ENCODE measurements around the gene NFATC2.

NFATC2 gene

GRCh38 chr20:51404297-51405060 is 138.0 kb downstream of the NFATC2 start:
- DNase-seq, result no peak

DNA sequence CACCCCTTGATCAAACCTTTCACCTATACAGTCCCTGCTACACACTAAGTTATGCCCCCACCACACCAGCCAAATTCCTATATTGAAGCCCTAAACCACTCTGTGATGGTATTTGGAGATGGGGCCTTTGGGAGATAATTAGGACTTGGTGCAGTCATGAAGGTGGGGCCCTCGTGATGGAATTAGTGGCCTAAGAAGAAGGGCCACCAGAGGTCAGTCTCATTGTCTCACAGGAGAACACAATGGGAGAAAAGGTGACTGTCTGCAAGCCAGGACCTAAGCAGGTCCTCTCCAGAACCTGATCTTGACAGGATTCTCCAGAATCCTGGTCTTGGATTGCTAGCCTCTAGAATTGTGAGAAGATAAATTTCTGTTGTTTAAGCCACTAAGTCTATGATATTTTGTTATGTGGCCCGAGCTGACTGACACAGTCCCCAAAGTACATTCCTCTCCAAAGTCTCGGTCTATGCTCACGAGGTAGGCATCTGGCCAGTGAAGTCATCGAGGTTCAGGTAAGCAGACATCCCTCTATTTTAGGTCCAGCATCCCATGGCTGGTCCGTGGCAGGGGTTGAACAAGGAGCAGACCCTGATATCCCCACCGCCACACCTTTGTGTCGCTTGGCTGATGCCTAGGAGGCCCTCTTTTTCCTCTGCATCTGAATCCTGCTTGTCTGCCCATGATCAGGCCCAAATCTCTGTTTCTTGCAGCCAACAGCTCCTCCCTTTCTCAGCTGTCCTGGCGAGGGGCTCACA is 138.9 kb downstream of the NFATC2 start:
- DNase-seq, result no peak

DNA sequence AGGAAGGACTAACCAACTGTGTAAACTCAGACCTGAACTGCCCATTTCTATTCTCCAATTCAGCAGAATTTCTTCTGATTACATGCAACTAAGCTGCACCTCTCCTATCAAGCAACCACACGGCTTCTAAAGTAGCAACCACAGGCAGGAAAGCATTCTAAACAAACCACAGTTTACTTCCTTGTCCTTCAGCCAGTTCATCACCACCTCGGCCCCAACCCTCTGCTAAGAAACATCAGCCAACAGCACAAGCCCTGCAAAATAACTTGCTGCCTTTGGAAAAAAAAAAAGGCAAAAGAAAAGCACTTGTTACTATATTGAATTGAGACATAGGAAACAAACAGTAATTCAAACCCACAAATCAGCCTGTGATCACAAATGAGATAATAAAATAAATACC is 140.3 kb downstream of the NFATC2 start:
- DNase-seq, result no peak

GRCh38 chr20:51401496-51401895 is 141.0 kb downstream of the NFATC2 start:
- no peak for DNase-seq

DNA sequence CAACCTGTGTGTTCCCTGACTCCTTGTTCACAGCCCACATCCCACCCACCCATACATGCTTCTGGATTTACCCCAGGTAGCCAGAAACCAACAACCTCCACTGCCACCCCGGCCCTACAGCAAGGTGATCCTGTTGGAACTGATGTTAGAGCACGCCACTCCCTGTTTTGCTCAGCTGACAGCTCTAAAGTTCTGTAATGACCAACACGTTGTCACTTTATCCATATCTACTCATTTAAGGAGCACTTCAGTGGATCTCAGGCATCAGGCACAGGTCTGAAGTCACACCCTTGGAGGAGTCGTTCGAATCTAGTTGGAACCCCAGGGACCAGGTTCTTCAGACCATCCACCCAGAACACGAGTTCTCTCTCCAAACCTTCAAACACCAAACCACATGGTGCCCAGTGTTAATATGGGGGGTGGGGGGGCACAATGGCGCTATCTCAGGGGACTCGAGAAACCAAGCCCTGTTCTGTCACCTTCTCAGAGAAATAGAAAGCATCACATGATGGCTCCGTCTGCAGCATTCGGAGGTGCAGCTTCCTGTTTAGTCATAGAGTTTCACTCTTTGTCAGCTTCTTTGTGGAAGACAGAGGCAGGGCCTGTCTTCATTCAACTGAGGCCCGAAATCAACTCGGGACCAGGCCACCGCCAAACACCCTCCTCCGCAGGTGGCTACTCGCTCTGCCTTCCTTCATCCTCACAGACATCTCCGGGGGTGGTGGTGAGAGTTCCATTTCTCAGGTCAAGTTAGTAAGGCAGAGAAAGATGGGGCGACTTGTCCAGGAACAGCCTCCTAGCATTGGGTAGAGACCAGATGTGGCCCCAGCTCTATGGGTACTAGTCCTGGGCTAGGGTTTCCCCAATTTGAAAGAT is 142.2 kb downstream of the NFATC2 start:
- DNase-seq, result no peak

- DNase-seq, result no peak
Measured at GRCh38 chr20:51399006-51399890, 143.3 kb downstream of the NFATC2 start.

- no peak for DNase-seq
Measured at GRCh38 chr20:51398552-51398951, 144.0 kb downstream of the NFATC2 start.

DNA sequence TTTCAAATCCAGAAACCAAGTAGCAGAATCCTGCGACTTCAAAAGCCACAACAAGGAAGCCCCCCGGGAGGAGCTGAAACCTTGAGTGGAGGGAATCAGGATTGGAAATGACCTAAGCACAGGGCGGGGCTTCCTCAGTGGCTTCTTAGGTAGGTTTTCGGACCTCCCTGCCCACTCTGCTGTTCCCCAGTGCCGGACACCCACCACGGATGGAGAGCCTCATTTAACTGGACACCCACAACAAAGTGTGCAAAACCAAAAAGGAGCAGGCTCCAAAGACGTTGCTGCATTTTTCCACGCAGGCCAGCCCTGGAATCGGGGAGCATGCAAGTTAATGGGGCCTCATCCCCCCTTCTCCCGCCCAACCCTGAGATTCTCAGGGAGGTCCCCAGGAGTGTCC is 144.4 kb downstream of the NFATC2 start:
- no peak for DNase-seq

DNA sequence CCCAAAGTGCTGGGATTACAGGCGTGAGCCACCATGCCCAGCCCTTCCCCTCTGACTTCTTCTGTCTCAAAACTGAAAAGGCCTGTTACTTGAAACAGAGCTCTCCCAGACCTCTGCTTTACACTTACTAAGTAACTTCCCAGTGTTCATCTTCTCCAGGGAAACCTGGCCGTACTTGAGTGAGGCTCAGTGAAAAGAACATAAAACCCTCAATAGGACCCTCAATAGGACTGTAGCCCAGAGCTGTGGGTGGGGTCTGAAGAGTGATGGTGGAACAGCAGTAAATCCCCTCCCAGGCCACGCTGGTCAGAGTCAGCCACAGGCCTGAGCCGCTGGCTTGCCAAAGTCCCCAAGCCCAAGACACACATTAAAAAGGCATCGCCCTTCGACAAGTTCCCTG is 145.4 kb downstream of the NFATC2 start:
- no peak for DNase-seq

DNA sequence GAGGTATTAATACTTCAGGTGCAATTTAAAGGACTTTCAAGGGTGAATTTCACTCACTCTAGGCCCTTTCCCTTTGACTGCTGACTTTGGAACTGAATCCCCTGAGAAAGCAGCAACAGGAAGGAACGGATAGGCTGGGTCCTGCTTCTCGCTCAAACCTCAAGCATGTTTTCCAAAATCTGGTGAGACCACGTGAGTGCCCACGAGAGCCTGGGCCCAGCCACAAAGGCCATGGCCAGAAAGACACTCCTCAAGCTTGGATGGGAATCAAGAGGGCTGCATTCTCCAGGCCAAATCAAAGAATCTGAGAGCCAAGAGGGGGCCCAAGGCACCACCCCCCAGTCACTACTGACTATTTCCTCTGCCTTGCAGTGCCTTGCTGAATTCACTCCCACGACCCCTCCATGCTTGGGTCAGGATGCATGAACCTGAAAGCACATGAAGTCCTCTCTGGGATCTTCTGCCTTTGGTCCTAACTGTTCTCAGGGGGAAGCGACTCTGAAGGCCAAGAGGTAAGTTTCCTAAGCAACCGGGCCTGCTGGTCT is 146.1 kb downstream of the NFATC2 start:
- DNase-seq, result no peak

- no peak for DNase-seq
Measured at GRCh38 chr20:51394706-51395105, 147.8 kb downstream of the NFATC2 start.

DNA sequence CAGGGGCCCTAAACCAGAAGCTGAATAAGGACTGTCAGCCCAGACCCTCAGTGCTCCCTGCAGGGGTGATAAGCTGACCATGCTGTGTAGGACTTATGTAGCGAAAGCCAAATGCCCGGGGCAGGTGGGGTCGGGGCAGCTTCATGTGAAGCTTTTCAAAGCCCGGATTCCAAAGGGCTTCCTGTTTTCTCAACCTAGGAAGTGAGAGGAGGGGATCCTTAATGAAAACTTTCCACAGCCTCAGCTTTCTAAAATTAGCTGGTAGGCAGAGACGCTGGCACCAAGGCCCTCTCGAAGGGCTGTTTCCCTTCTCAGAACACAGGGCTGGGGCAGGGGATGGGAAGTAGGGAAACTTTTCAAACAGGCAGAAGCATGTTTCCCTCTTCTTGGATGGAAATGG is 148.9 kb downstream of the NFATC2 start:
- no peak for DNase-seq

DNA sequence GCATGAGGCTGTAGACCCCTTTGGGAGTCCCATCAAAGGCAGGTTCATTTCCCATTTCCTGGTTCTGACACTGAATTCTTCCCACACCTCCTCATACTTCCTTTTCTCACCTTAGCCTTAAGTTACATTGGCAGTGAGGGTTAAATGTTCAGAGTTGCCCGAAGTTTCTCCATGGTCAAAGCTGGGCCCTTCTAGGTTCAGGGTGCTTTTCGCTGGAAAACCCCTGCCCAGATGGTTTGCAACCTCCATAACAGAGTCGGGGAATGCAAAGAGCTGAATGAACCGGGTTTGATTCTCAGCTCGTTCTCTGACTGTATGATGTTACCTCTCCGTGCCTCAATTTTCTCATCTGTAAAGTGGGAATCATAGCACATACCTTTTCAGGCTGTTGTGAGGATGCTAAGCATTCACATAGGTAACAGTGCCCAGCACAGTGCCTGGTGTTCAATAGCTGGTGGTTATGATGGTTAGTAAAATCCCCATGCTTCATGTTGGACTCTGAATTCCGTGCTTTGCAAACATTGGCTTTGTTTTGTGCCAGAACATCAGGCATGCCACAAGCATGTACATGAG is 149.8 kb downstream of the NFATC2 start:
- DNase-seq, result no peak

GRCh38 chr20:51391926-51392325 is 150.6 kb downstream of the NFATC2 start:
- no peak for DNase-seq

GRCh38 chr20:51389543-51390264 is 152.8 kb downstream of the NFATC2 start:
- DNase-seq, result no peak

- DNase-seq, result no peak
Measured at GRCh38 chr20:51388756-51389542, 153.6 kb downstream of the NFATC2 start.

- DNase-seq, result no peak
Measured at GRCh38 chr20:51388227-51388626, 154.3 kb downstream of the NFATC2 start.

- DNase-seq, result no peak
Measured at GRCh38 chr20:51387125-51387875, 155.2 kb downstream of the NFATC2 start.

- no peak for DNase-seq
Measured at GRCh38 chr20:51386586-51386985, 155.9 kb downstream of the NFATC2 start.

All from cortex of kidney (tissue), 1 donor.